Measurements from ENCODE around the gene TLE1.
"Not testable (repeated sequence)": the region's sequence is repeated elsewhere in the genome, so short reads cannot be mapped to it uniquely, and the experiment has no call there.

Gene TLE1

GRCh38 chr9:81689343-81690175 is at the start of gene TLE1:
TSS of gene TLE1 (minus strand) at chr9:81689547. CDS start at chr9:81688240, 1,307 bp downstream.
- peak; percentile 91 to 100 (median 99) for DNase-seq

- DNase-seq, result no peak
Observed at GRCh38 chr9:81737871-81738507, 48.6 kb upstream of the TLE1 start.

- DNase-seq, result not testable (repeated sequence)
Observed at GRCh38 chr9:81730498-81730897, 41.2 kb upstream of the TLE1 start.

- DNase-seq, result no peak
Observed at GRCh38 chr9:81729135-81729534, 39.8 kb upstream of the TLE1 start.

DNA sequence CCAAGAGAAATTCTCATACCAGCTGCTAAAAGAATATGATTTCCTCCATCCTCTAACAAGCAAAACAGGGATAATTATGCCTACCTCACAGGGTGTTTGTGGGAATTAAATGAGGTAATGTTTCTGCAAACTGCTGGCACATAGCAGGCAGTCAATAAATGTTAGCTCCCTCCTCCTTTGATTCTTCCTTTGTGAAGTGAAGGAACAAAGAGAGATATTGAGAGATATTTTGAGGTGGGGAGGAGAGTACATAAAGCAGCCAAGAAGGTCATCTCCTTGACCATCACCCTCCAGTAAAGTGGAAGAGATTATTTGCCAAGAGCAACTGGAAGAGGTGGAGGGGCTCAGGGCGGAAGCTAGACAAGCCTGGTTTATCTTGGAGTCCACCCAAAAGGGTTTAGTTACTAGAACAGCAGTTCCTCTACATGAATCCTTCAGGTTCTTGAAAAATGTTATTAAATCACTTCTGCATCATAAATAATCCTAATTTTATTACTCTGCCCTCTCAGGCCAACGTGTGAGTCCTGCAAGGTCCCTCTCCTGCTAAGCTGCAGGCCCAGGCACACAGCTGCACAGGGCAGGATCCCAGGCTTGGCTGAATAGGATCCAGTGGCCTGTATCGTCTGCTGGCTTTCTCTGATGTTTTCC is 35.0 kb upstream of the TLE1 start:
- DNase-seq, result no peak

DNA sequence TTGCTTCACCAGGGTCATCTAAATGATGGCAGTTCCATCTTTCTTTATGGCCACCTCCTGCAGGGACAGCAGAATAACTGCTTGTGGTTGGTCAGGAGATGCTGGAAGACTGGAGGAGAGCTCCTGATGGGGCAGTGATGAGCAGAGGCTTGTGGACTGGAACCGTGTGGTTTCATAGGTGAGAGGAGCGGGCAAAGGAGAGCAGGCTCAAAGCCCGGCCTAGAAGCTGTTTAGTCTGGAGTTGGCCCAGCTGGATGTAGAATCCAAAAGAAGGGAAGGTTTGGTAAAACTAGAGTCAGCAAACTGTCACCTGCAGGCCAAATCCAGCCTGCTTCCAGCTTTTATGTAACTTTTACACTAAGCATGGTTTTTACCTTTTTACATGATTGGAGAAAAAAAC is 32.9 kb upstream of the TLE1 start:
- no peak for DNase-seq

- no peak for DNase-seq
Observed at GRCh38 chr9:81720450-81721086, 31.2 kb upstream of the TLE1 start.

GRCh38 chr9:81719972-81720371 is 30.6 kb upstream of the TLE1 start:
- DNase-seq, result no peak

GRCh38 chr9:81718244-81718643 is 28.9 kb upstream of the TLE1 start:
- no peak for DNase-seq

DNA sequence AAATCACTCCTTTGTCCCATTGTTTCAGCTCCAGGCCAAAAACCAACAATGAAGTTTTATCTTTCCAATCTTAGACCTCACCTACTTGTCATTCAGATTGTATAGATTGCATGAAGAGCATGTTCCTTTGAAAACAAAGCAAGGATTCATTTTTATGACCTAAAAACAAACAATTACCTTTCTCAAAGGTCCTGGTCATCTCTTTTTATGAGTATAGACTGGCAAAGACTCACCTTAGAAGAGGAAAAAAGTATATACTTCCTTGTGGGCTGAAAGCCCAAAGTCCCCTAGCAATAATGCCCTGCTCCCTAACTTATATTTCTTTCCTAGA is 28.4 kb upstream of the TLE1 start:
- DNase-seq, result no peak

DNA sequence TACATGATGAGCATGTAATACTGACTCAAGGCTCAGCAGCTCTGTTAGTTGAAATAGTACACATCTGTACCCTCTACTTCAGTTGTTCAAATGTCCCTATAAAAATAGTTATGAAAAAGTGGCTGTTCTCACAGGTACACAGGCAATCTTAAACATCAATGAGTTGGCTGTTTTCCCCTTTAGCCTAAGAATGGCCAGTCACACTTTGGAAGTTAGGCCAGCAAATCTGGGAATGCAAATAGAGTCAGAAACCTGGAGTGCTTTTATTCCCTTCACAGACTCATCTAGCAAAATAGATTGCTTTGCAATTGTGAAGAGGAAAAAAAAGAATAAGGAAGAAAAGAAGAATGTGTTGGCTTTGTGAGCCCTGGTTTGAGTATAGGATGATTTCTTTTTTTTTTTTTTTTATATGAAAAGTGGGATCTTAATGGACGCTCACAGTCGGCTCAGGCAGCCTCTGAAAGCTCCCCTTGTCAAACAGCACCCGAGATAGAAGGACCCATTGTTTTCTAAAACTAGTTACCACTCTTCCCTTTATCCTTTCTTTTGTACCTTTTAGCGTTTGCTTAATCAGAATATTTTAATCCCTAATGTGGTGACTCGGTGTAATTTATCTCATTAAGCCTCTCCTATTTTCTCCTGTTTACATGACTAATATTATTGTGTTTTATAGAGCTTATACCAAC is 27.9 kb upstream of the TLE1 start:
- peak in 4 of 56 donors; percentile 1 to 15 (median 6) for DNase-seq

DNA sequence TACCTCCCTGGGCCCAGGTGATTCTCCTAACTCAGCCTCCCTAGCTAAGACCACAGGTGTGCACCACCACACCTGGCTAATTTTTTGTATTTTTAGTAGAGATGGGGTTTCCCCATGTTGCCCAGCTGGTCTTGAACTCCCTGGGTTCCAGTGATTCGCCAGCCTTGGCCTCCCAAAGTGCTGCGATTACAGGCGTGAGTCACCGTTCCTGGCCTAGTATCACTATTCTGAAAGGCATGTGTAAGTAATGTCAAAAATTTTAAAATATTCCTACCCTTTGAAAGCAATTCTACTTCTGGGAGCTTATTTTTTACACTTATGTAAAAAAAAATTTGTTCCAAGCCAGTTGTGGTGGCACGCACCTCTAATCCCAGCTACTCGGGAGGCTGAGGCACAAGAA is 27.1 kb upstream of the TLE1 start:
- no peak for DNase-seq

- no peak for DNase-seq
Observed at GRCh38 chr9:81705578-81705977, 16.2 kb upstream of the TLE1 start.

- DNase-seq, result no peak
Observed at GRCh38 chr9:81694541-81694940, 5.2 kb upstream of the TLE1 start.

GRCh38 chr9:81693671-81694378 is 4.5 kb upstream of the TLE1 start:
- DNase-seq, result no peak

DNA sequence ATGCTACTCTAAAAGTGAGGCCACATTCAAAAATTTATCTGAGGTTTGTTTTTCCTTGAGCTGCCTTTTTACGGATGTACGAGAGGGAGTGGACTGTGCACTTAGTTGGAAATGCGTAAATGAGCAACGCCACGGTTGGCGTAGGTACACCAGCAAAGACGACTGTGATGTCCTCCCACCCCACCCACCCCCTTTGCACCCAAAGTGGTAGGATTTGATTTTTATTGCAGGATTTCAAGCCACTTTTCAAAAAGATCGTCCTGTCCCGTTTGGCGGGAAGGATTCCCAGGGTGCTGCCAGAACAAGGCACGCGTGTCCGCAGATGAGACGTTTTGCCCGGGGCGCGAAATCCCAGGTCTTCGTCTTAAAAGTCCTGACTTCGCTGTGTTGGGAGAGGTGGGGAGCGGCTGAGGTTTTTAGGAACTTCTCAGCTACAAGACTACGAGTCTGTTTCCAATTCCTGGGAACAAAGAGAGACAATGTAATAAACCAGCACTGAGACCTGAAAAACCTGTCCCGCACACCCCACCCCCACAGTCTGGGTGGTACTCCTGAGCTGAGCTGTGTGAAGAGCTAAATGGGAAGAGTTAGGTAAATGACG is 1.0 kb upstream of the TLE1 start:
- peak in 5 of 56 donors; percentile 4 to 38 (median 16) for DNase-seq

DNA sequence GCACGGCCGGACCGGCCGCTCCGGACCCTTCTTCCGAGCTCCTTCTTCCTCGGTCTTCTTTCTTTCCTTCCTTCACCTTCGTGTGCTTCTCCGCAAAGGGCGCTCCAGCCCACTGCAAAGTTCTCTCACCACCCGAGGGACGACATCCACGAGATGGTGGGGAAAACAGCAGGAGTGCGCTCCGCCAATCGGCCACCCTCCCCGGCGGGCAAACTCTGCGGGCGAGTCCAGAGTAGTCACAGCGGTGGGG is 329 bp downstream of the TLE1 start:
- DNase-seq, result peak in 2 of 56 donors; percentile 56 to 85

GRCh38 chr9:81688262-81689092 is 870 bp downstream of the TLE1 start:
- peak in 16 of 56 donors; percentile 10 to 58 (median 44) for DNase-seq

DNA sequence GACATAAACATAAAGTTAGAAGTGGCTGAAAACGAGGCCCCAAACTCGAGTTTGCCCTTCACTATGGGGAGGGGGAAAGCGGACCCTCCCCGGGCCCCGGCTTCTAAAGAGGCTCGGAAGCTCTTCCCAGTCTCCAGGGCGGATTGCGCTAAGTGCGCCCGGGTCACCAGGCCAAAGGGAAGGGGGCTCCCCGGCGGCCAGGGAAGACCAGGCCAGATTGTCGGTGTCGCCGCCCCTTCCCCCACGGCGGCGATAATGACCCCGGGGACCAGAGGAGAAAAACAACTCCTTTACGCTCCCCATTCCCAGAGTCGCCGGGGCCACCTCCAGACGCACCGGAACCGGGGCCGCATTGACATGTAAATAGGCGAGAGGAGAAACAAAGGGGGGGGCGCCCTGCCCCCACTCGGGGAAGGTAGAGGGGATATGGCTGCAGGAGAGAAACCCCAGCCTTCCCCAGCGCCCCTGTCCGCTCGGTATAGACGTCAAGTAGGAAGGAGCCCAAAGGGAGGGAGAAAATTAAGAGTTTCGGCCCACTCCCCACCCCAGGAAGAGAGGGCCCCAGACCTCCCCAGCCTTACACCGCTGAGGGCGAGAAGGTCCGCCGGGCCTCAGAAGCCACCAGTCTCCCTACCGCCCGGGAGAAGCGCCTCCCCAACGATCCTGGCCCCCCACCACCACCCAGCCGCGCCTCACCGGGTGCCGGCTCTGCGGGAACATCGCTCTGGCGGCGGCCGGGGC is 1.7 kb downstream of the TLE1 start:
- peak in 26 of 56 donors; percentile 9 to 52 (median 36) for DNase-seq
